OCI-M1 (cell line): Measurements from ENCODE around the gene GPC5.

ENCODE experiments used
- DNase-seq: peaks from one replicate; lab custom pipeline; 2025; lab: John Stamatoyannopoulos, UW

Gene GPC5

DNA sequence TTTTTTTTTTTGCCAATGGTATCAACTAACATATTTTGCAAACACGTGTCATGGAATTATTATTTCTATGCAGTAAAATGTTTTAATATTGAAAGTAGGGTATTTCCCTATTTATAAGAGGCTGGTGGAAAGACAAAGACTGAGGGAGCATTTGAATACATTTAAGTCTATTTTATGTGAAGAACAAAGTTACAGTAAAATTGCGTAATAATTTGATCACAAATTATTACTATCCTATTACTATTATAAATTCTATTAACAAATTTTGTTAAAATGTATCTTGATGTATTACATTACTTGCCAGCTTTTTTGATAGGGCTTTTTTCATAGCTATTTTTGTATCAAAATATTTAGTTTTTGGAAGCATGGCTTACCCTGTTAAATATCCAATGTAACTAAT is 58.4 kb downstream of the GPC5 start:
- DNase-seq: no peak

DNA sequence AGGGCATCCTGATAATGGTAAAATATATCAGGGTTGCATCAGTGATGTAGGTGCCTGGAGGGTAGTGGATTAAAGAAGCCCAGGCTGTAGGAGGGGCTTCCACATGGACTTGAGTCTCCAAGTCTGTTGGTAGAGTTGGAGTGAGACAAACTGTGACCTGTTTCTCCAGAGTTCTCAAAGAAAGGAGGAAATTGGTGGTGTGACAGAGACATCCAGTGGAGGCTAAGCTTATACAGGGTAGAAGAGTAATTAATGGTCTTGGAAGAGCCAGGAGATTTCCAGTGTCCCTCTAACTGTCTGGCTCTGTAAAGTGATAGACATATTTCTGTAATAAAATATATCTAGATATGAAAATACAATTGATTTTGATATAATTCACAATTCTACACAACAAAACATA is 61.1 kb downstream of the GPC5 start:
- DNase-seq: peak; percentile 24

DNA sequence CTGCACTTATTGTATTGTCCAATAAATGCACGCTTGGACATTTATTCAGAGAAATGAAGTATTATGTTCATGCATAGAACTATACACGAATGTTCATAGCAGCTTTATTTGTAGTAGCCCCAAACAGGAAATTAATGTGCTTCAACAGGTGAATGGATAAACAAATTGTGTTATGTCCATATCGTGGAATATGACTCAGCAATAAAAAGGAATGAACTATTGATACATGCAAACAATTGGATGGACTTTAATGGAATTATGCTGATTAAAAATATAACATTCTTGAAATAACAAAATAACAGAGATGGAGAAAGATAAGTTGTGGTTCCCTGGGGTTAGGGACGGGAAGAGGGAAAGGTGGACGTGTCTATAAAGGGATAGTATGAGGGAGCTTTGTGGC is 65.9 kb downstream of the GPC5 start:
- no peak for DNase-seq

DNA sequence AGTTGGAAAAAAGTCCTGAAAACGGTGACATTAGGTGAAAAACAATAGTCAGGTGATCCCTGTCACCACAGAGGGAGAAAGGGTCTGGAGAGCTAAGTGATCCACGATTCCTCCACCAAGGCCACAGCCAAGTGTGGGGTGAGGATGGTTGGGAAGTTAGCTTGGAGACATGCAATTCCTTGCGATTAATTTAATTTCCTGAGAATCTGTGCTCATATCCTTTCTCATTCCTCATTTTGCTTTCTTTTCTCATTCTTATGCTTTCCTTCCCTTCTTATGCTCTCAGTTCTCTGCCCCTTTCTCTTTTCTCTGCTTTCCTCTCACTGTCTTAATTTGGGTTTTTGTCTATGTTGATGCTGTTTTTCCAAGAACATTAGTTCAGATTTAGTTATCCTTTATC is 68.8 kb downstream of the GPC5 start:
- no peak for DNase-seq

- no peak for DNase-seq
Observed at GRCh38 chr13:91468301-91468700, 69.9 kb downstream of the GPC5 start.

DNA sequence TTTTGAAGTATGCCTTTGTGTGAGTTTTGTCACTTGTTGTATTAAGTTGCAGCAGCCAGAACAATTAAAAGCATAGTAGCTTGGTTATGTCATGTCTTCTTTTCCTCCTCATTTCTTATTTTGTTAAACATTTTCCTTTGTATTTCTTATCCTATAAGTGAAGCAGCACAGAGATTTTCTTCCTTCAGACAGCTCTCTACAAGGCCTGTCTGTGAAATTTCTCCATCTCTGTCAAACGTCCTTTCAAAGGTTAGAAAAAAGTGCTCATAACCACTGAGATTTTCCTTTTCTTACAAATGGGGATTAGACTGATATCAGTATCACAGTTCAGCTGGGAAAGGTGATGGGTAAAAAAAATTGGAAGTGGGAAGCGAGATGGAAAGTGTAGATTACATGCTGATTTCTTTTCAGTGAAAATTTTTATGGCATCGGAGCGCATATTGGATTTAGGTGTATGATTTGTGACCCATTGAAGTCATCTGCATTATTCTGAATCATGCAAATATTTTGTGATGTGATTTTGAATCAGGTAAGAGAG is 71.7 kb downstream of the GPC5 start:
- no peak for DNase-seq

GRCh38 chr13:91470681-91471080 is 72.3 kb downstream of the GPC5 start:
- no peak for DNase-seq

DNA sequence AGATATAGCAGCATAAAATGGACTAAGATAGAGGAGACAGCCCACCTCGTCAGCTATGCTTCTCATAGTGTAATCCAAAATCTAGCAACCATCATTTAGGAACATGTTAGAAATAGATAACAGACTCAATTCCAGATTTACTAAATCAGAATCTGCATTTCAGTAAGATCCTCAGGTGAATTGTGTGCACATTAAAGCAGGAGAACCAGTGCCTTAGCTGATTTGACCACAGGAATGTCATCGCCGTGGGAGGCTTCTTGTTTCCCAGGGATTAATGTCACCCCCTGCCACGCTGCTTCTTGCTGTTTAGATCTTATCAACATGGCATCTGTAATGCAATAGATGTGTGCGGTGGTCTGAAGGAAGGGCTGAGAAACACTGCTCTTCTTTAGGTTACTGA is 84.0 kb downstream of the GPC5 start:
- peak; percentile 5 for DNase-seq

GRCh38 chr13:91491980-91492379 is 93.6 kb downstream of the GPC5 start:
- no peak for DNase-seq

DNA sequence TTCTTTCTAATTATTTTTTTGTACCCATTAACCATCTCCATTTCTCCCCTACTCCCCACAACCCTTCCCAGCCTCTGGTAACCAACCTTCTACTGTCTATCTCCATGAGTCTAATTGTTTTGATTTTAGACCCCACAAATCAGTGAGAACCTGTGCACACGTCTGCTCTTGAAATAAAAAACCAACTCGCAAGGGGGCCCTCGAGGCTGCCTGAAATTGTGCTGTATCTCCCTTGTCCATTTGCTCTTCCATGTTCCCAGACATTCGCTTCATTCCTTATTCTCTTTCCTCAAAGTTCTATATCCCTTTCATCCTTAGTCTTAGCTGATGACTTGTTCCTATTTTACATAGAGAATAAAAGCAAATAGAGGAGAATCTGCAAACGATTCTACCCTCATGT is 95.0 kb downstream of the GPC5 start:
- no peak for DNase-seq

DNA sequence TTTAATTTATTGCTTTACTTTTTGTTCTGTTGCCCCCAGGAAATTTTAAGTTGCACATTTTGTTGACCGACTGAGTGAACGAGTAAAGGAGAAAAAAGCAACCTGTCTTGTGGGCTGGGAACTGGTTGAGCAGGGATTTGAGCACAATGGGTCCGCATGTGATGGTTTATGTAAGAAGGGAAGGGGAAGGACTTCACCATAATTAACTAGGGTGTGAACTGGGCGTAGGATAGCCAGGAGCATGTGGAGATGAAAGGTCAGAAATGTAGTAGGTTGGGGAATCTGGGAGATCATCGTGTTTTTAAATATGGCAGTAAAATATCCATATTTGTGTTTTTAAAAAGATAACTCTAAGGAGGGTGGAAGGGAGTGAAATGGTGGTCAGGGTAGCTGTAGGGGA is 99.9 kb downstream of the GPC5 start:
- DNase-seq: no peak

GRCh38 chr13:91504216-91504615 is 105.8 kb downstream of the GPC5 start:
- DNase-seq: no peak

- DNase-seq: no peak
Observed at GRCh38 chr13:91506759-91507158, 108.3 kb downstream of the GPC5 start.

DNA sequence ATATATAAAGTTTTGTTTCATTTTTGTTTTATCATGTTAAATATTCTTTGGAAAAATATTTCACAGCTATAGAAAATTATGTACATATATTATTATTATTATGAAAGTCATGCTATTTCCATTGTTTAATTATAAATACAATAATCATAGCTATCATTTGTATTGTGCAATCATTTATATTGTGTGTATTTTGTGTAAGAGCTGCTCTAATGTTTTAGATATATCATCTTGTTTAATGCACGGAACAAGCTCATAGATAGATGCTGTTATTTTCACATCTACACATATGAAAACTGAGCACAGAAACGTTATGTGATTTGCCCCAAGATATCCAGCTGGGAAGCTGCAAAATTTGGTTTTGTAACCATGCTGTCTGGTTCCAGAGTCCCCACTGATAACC is 111.6 kb downstream of the GPC5 start:
- DNase-seq: no peak

DNA sequence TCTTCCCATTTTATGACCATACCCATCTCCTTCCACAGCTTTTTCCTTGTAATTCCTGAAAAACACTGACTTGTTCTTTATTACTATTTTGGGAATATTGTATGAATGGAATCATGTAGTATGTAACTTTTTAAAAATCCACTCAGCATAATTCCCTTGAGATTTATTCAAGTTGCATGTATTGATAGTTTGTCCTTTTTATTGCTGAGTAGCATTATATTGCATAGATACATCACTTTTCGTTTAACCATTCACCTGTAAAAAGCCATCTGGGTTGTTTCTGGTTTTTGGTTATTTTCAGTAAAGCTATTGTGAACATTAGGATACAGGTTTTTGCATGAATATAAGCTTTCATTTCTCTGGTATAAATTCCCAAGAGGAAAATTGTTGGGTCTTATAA is 115.4 kb downstream of the GPC5 start:
- no peak for DNase-seq

DNA sequence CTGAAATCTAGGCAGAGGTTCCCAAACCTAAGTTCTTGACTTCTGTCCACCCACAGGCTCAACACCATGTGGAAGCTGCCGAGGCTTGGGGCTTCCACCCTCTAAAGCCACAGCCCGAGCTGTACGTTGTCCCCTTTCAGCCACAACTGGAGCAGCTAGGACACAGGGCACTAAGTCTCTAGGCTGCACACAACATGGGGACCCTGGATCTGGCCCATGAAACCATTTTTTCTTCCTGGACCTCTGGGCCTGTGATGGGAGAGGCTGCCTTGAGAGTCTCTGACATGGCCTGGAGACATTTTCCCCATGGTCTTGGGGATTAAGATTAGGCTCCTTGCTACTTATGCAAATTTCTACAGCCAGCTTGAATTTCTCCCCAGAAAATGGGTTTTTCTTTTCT is 118.4 kb downstream of the GPC5 start:
- no peak for DNase-seq

GRCh38 chr13:91520952-91521351 is 122.5 kb downstream of the GPC5 start:
- no peak for DNase-seq

- no peak for DNase-seq
Observed at GRCh38 chr13:91523116-91523515, 124.7 kb downstream of the GPC5 start.

DNA sequence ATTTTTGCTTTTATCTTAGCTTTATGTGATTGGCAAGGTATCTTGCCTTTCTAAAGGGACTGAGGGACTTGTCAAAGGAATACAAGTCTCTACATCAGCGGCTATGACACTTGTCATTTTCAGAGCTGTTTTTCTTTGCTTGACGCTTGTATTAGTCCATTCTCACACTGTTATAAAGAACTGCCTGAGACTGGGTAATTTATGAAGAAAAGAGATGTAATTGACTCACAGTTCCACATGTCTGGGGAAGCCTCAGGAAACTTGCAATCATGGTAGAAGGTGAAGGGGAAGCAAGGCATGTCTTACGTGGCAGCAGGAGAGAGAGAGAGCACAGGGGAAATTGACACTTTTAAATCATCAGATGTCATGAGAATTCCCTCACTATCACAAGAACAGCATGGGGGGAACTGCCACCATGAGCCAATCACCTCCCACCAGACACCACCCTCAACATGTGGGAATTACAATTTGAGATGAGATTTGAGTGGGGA is 128.2 kb downstream of the GPC5 start:
- DNase-seq: no peak

DNA sequence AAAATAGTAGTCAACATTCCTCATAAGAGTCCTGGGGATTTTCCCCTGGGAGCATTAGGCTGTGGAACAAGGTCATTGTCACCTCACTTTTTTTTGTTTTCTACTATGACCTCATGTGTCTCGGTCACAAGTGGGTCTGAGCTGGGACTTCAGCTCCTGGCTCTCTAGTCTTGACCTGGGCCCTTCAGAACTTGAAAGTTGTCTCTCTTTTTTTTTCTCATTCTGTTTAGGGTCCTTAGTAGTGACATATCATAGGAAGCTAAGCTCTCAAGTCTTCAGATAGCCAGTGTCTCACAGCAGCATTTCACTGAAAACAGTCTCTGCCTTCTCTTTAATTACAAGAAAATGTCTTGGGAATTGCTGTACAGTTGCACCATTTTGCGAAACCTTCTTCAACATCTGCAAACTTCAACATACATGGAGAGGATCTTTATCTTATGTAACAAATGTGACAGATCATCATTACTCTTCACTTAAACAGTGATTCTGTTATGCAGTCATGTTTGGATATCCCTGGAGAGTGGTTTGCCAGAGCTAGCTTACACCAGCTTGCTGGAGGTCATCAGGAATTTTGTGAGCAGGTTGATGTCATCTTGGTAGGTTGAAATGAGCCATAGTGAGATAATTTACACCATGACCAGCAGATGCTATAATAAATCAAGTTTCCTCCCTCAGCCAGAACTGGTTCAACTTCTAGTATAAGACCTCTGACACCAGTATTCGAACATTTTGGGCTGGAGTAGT is 131.5 kb downstream of the GPC5 start:
- no peak for DNase-seq

DNA sequence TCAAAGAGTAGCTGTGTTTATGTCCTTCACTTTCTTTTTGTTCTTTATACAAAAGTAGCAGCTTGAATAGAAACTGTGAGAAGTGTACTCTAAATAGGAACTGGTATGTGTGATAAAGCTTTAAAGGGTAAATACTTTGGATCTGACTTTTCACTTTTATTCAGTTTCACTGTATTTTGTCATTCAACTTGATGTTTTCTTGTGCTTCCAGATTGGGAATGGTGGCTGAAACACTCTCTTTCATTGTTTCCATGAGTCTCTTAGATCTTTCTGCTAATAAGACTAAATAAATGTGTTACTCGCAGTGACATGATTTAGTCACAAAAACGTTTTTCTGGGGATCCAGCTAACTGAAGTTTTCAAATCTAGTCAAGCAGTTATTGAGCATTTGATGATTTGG is 133.2 kb downstream of the GPC5 start:
- no peak for DNase-seq

- DNase-seq: no peak
Observed at GRCh38 chr13:91533354-91533753, 134.9 kb downstream of the GPC5 start.

DNA sequence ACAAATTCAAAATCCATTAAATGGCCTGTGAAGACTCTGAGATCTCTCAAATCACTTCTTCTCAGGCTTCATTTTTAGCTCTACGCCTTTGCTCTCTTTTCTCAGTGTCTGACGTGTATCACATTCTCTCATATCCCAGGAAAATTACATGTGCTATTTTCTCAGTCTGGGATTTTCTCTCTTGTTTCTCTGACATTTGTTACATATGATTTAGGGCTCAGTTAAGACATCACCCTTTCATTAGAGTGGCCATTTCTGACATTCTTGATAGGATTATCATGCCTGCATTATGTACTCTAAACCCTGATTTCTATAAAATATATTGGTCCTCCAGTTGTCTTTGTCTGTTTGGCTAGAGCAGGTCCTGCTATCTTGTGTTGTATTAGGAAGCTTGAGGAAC is 136.6 kb downstream of the GPC5 start:
- no peak for DNase-seq

DNA sequence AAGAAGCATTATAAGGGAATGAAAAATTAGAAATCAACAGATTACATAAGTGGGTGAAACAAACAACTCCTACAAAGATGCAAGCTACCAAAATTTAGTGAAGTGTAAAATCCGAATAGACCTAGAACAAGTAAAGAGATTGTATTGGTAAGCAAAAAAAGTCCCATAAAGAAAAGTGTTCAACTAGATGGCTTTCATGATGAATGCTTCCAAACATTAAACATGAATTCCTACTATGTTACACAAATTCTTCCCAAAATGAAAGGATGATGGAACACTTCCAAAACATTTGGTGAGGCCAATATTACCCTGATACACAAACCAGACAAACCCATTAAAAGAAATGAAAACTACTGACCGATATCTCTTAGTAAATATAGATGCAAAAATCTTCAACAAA is 139.0 kb downstream of the GPC5 start:
- no peak for DNase-seq
